ENCODE results near the gene RFPL2.

Gene RFPL2

DNA sequence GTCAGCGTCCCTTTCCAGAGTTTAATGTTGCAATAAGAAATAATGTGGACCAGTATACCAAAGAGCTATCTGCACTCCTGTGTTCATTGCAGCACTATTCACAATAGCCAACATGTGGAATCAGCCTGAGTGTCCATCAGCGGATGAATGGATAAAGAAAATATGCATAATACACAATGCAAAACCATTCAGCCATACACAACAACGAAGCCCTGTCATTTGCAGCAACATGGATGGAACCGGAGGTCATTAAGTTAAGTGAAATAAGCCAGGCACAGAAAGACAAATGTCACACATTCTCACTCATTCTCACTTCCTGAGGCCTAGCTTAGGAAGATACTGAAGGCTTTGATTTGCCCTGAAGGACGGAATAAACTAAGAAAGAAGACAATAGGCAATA lies 28.2 kb upstream of the RFPL2 start:
- no peaks in the 10 kb centered on the region for H3K9me3 ChIP-seq (ENCODE audit: insufficient read depth, low read length)
- no peak overlapping the region for H3K27ac ChIP-seq (ENCODE audit: low read depth, low read length)
- no peak overlapping the region for H3K4me2 ChIP-seq (ENCODE audit: low read depth, low read length, poor library complexity, severe bottlenecking)
- H3K79me2 ChIP-seq (ENCODE audit: insufficient read depth, low read length), result no peaks in the 10 kb centered on the region
- no peak overlapping the region for H3K9ac ChIP-seq (ENCODE audit: low read length)
- H3F3A ChIP-seq (ENCODE audit: insufficient read depth), result no peaks in the 10 kb centered on the region
- TF ChIP-seq, protein P1, sequence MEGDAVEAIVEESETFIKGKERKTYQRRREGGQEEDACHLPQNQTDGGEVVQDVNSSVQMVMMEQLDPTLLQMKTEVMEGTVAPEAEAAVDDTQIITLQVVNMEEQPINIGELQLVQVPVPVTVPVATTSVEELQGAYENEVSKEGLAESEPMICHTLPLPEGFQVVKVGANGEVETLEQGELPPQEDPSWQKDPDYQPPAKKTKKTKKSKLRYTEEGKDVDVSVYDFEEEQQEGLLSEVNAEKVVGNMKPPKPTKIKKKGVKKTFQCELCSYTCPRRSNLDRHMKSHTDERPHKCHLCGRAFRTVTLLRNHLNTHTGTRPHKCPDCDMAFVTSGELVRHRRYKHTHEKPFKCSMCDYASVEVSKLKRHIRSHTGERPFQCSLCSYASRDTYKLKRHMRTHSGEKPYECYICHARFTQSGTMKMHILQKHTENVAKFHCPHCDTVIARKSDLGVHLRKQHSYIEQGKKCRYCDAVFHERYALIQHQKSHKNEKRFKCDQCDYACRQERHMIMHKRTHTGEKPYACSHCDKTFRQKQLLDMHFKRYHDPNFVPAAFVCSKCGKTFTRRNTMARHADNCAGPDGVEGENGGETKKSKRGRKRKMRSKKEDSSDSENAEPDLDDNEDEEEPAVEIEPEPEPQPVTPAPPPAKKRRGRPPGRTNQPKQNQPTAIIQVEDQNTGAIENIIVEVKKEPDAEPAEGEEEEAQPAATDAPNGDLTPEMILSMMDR (IDR thresholded peaks at IDR 0.05; ENCODE audit: insufficient read depth, low read length, poor library complexity, severe bottlenecking), result no peak
- TF ChIP-seq EZH2phosphoT487 (conservative IDR thresholded peaks at IDR 0.05; ENCODE audit: low read length), result no peak
- no peaks in the 10 kb centered on the region for H3K36me3 ChIP-seq (ENCODE audit: low read length)
- H2AFZ ChIP-seq (ENCODE audit: low read depth, low read length, severe bottlenecking), result no peak overlapping the region
- no peaks in the 10 kb centered on the region for H3K27me3 ChIP-seq (ENCODE audit: low read length)
- no peak overlapping the region for H3K4me3 ChIP-seq (ENCODE audit: insufficient read depth, low read length, poor library complexity, severe bottlenecking)
- H3K9me2 ChIP-seq (replicated peaks; ENCODE audit: insufficient read depth, low read length), result no peaks in the 10 kb centered on the region
- H4K20me1 ChIP-seq (ENCODE audit: low read depth, low read length), result no peaks in the 10 kb centered on the region

DNA sequence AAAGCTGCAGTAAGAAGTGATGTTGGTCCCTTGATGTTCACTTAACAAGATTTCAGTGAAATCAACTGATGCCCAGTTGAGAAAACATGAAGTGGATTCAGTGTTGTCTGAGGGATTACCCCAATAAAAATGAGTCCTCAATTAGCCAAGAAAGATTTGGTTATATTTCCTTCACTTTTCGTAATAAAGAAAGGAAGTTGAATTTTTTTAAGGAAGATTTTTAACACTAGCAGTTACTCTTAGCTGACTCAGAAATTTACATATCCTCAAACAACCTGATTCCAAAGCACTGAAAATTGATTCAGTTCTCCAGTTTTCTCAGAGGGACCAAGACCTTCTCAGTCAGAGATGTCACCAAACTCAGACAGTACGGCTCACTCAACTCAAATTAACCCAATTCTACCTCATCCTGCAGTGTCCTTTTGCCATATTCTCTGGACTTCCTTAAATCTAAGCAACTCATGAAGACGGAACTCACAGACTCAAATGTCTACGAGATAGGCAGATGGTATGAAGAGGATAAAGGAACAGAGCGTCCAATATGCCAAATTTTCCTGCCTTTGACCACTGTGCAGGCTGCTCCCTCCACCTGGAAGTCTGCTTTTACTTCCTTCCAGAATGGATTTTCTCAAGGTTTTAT lies 27.4 kb upstream of the RFPL2 start:
- H3K4me3 ChIP-seq (ENCODE audit: insufficient read depth, low read length, poor library complexity, severe bottlenecking), result no peak overlapping the region
- no peaks in the 10 kb centered on the region for H3K36me3 ChIP-seq (ENCODE audit: low read length)
- no peak overlapping the region for H2AFZ ChIP-seq (ENCODE audit: low read depth, low read length, severe bottlenecking)
- H3K4me2 ChIP-seq (ENCODE audit: low read depth, low read length, poor library complexity, severe bottlenecking), result no peak overlapping the region
- no peak overlapping the region for H3K27ac ChIP-seq (ENCODE audit: low read depth, low read length)
- H3K9ac ChIP-seq (ENCODE audit: low read length), result no peak overlapping the region
- H3F3A ChIP-seq (ENCODE audit: insufficient read depth), result no peaks in the 10 kb centered on the region
- no peaks in the 10 kb centered on the region for H4K20me1 ChIP-seq (ENCODE audit: low read depth, low read length)
- no peaks in the 10 kb centered on the region for H3K79me2 ChIP-seq (ENCODE audit: insufficient read depth, low read length)
- H3K9me2 ChIP-seq (replicated peaks; ENCODE audit: insufficient read depth, low read length), result no peaks in the 10 kb centered on the region
- TF ChIP-seq, protein P1 (IDR thresholded peaks at IDR 0.05; ENCODE audit: insufficient read depth, low read length, poor library complexity, severe bottlenecking), result no peak
- no peak for TF ChIP-seq EZH2phosphoT487 (conservative IDR thresholded peaks at IDR 0.05; ENCODE audit: low read length)
- no peaks in the 10 kb centered on the region for H3K27me3 ChIP-seq (ENCODE audit: low read length)
- H3K9me3 ChIP-seq (ENCODE audit: insufficient read depth, low read length), result no peaks in the 10 kb centered on the region

DNA sequence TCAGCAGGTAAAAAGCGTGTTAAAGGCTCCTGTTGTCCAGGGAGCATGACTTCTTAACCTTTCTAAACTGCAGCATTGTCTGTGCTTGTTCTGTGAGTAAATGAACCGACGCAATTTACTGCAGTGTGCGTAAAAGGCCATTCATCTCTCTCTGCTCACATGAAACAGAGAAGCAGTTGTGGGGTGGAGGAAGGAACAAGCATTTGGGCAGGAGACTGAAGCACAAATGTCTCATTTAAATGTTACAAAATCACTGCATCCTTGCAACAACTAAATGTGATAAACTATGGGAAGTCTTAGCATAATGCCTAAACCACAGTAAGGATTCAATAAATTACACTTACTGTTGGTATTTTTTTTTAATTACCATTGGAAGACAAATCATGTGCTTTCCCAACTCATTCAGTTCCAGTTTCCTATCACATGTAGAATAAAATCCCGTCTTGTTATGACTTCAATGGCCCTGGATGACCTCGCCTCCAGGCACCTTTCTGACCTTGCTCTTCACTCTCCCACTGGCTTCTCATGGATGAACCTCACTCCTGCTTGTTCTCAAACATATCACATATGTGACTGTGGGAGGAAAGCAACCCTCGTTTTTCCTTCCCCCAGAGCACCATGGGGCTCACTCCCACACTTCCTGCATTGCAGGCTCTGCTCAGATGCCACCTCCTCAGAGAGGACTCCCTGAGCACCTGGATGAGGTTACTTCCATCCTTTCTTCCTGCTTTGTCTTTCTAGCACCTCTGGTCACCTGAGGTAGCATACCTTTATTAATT lies 21.6 kb upstream of the RFPL2 start:
- no peaks in the 10 kb centered on the region for H3K9me2 ChIP-seq (replicated peaks; ENCODE audit: insufficient read depth, low read length)
- no peaks in the 10 kb centered on the region for H3K79me2 ChIP-seq (ENCODE audit: insufficient read depth, low read length)
- no peaks in the 10 kb centered on the region for H3K36me3 ChIP-seq (ENCODE audit: low read length)
- no peak overlapping the region for H3K4me3 ChIP-seq (ENCODE audit: insufficient read depth, low read length, poor library complexity, severe bottlenecking)
- no peak overlapping the region for H3K4me2 ChIP-seq (ENCODE audit: low read depth, low read length, poor library complexity, severe bottlenecking)
- TF ChIP-seq, protein P1 (IDR thresholded peaks at IDR 0.05; ENCODE audit: insufficient read depth, low read length, poor library complexity, severe bottlenecking), result no peak
- TF ChIP-seq EZH2phosphoT487 (conservative IDR thresholded peaks at IDR 0.05; ENCODE audit: low read length), result no peak
- no peaks in the 10 kb centered on the region for H3K9me3 ChIP-seq (ENCODE audit: insufficient read depth, low read length)
- H2AFZ ChIP-seq (ENCODE audit: low read depth, low read length, severe bottlenecking), result no peak overlapping the region
- no peaks in the 10 kb centered on the region for H3K27me3 ChIP-seq (ENCODE audit: low read length)
- no peak overlapping the region for H3K9ac ChIP-seq (ENCODE audit: low read length)
- H3K27ac ChIP-seq (ENCODE audit: low read depth, low read length), result no peak overlapping the region
- no peaks in the 10 kb centered on the region for H4K20me1 ChIP-seq (ENCODE audit: low read depth, low read length)
- H3F3A ChIP-seq (ENCODE audit: insufficient read depth), result no peaks in the 10 kb centered on the region
